Right atrium auricular region (tissue), 2 donors: ENCODE measurements around the gene COL21A1. TPM values are rescaled to one million over a fixed set of nuclear protein-coding genes. Genes with fewer than 3 reads are reported as not detected.

Experiments
- DNase-seq: peaks from one replicate; pipeline ENCODE4 v3.0.0-alpha.2; 2019; ENCODE audit warnings: low spot score
- H3K27ac ChIP-seq, 2 donors: fragments of 200-600 bp; sonication (generic); 1 replicate in 1 of 2; 2 replicates in 1 of 2; pipeline ENCODE4 v1.5.1; 2016 to 2019
- H3K27me3 ChIP-seq, 2 donors: fragments of 200-600 bp; sonication (generic); one replicate each; pipeline versions ENCODE4 v1.5.1 to v1.6.0; 2017 to 2019
- H3K36me3 ChIP-seq: fragments of 200-600 bp; sonication (generic); one replicate; pipeline ENCODE4 v1.5.1; 2016
- H3K4me1 ChIP-seq, 2 donors: fragments of 200-600 bp; sonication (generic); one replicate each; pipeline versions ENCODE4 v1.5.1 to v1.6.0; 2017 to 2019
- H3K4me3 ChIP-seq, 2 donors: fragments of 200-600 bp; sonication (generic); 1 replicate in 1 of 2; 2 replicates in 1 of 2; pipeline ENCODE4 v1.5.1; 2017 to 2019; ENCODE audit warnings: mild to moderate bottlenecking in 1 of 2, moderate library complexity in 1 of 2
- H3K9me3 ChIP-seq, 2 donors: fragments of 200-600 bp; sonication (generic); one replicate each; pipeline ENCODE4 v1.5.1; 2019
- CTCF ChIP-seq, 2 donors: fragments of 200-600 bp; sonication (generic); IDR thresholded peaks; one replicate each; pipeline ENCODE4 v1.5.1; 2019; ENCODE audit warnings: antibody characterized with exemption in 2 of 2
- total RNA-seq, 2 donors: library from RNA; depleted of rRNA; stranded (reverse); fragments of >200 nt; gene quantifications; one replicate each; pipeline ENCODE4 v1.1.0, GENCODE V29; 2016

COL21A1 gene
- total RNA-seq, 2 donors from 2014 or later: 13.6 to 89.7 TPM

- Histone ChIP-seq H3K27ac (no peak overlapping the region), H3K4me3 (no peak overlapping the region), H3K27me3 (no peaks in the 10 kb centered on the region), H3K9me3 (no peaks in the 10 kb centered on the region), H3K36me3 (no peaks in the 10 kb centered on the region), H3K4me1 (peaks cover 0 to 5% of the 10 kb centered on the region in 2 donors)
- TF ChIP-seq CTCF (IDR thresholded peaks at IDR 0.05): no peak
- DNase-seq: no peak
Measured at GRCh38 chr6:56027865-56028264, 219.5 kb downstream of the COL21A1 start.

- no peak for TF ChIP-seq CTCF (IDR thresholded peaks at IDR 0.05)
- H3K36me3 ChIP-seq: no peaks in the 10 kb centered on the region
- no peaks in the 10 kb centered on the region for H3K9me3 ChIP-seq
- no peak overlapping the region for H3K4me3 ChIP-seq
- H3K4me1 ChIP-seq: peaks cover 0 to 5% of the 10 kb centered on the region in 2 donors
- no peak overlapping the region for H3K27ac ChIP-seq
- no peaks in the 10 kb centered on the region for H3K27me3 ChIP-seq
- DNase-seq: no peak
Measured at GRCh38 chr6:56026455-56027180, 220.8 kb downstream of the COL21A1 start.

- no peak for DNase-seq
- Histone ChIP-seq H3K27ac (no peak overlapping the region), H3K4me3 (no peak overlapping the region), H3K4me1 (peaks cover 0 to 5% of the 10 kb centered on the region in 2 donors), H3K36me3 (no peaks in the 10 kb centered on the region), H3K9me3 (peaks cover 0 to 2% of the 10 kb centered on the region in 2 donors), H3K27me3 (no peaks in the 10 kb centered on the region)
- no peak for TF ChIP-seq CTCF (IDR thresholded peaks at IDR 0.05)
Measured at GRCh38 chr6:56025795-56026194, 221.6 kb downstream of the COL21A1 start.

- no peak for TF ChIP-seq CTCF (IDR thresholded peaks at IDR 0.05)
- H3K9me3 ChIP-seq: peaks cover 0 to 7% of the 10 kb centered on the region in 2 donors
- H3K27ac ChIP-seq: no peak overlapping the region
- peaks cover 0 to 5% of the 10 kb centered on the region in 2 donors for H3K4me1 ChIP-seq
- H3K27me3 ChIP-seq: no peaks in the 10 kb centered on the region
- DNase-seq: no peak
- no peaks in the 10 kb centered on the region for H3K36me3 ChIP-seq
- H3K4me3 ChIP-seq: peak overlapping the region; percentile 12 to 17
Measured at GRCh38 chr6:56024931-56025330, 222.4 kb downstream of the COL21A1 start.

GRCh38 chr6:56023829-56024228 lies 223.6 kb downstream of the COL21A1 start:
- Histone ChIP-seq H3K27ac (no peak overlapping the region), H3K9me3 (peaks cover 0 to 7% of the 10 kb centered on the region in 2 donors), H3K4me3 (no peak overlapping the region), H3K27me3 (no peaks in the 10 kb centered on the region), H3K36me3 (no peaks in the 10 kb centered on the region), H3K4me1 (peaks cover 0 to 5% of the 10 kb centered on the region in 2 donors)
- no peak for TF ChIP-seq CTCF (IDR thresholded peaks at IDR 0.05)
- DNase-seq: no peak

- Histone ChIP-seq H3K27me3 (no peaks in the 10 kb centered on the region), H3K27ac (no peak overlapping the region), H3K9me3 (peaks cover 0 to 7% of the 10 kb centered on the region in 2 donors), H3K4me3 (no peak overlapping the region), H3K4me1 (peaks cover 0 to 5% of the 10 kb centered on the region in 2 donors), H3K36me3 (no peaks in the 10 kb centered on the region)
- DNase-seq: no peak
- no peak for TF ChIP-seq CTCF (IDR thresholded peaks at IDR 0.05)
Measured at GRCh38 chr6:56022678-56023077, 224.7 kb downstream of the COL21A1 start.
